Measurements from ENCODE around the gene AUP1. TPM values are rescaled to one million over a fixed set of nuclear protein-coding genes. Genes with fewer than 3 reads are reported as not detected.
A peak's percentile ranks its signal among the peaks of the same experiment; 100 is the strongest.
"Not testable (repeated sequence)": the region's sequence is repeated elsewhere in the genome, so short reads cannot be mapped to it uniquely, and the experiment has no call there.

Gene AUP1
- total RNA-seq, 4 donors from 2014 or later, result 112 to 148 (median 115) TPM

DNA sequence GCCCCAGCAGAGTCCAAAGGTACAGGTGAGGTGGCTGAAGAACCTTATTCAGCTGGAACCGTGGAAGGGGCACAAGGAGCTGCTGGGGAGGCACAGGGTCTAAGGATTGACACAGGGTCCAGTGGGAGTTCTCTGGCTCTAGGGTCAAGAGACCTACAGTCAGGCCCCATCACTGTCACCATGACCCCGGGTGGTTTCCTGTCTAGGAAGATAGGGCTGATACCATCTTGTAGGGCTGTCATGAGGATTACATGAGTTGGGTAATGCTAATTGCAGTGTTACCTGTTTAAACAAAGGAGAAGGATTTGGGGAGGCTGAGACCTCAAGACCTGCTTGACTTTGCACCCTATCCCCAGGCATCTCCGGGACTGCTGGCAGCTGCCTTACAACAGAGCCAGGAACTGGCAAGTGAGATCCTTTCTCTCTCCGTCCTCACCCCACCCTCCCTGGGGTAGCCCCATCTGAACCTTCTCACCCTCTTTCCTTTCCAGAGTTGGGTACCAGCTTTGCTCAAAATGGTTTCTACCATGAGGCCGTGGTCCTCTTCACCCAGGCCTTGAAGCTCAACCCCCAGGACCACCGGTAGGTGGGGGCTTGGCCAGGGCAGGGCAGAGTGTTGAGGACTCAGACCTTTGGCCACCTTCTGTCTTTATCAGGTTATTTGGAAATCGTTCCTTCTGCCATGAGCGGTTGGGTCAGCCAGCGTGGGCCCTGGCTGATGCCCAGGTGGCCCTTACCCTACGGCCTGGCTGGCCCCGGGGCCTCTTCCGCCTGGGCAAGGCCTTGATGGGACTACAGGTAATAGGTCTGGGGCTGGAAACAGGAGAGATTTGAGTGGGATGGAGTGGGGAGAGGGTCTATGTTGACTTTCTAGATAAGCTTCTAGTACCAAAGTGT, 37.6 kb downstream of the AUP1 start:
- Histone ChIP-seq H3K36me3 (peaks cover 0 to 51% of the 10 kb centered on the region in 2 donors), H3K9me3 (no peaks in the 10 kb centered on the region), H3K4me1 (no peaks in the 10 kb centered on the region), H3K27me3 (peaks cover 0 to 1% (median under 1%) of the 10 kb centered on the region in 3 donors), H3K27ac (no peak overlapping the region), H3K4me3 (no peak overlapping the region)
- no peak for DNase-seq
- TF ChIP-seq, protein P1, sequence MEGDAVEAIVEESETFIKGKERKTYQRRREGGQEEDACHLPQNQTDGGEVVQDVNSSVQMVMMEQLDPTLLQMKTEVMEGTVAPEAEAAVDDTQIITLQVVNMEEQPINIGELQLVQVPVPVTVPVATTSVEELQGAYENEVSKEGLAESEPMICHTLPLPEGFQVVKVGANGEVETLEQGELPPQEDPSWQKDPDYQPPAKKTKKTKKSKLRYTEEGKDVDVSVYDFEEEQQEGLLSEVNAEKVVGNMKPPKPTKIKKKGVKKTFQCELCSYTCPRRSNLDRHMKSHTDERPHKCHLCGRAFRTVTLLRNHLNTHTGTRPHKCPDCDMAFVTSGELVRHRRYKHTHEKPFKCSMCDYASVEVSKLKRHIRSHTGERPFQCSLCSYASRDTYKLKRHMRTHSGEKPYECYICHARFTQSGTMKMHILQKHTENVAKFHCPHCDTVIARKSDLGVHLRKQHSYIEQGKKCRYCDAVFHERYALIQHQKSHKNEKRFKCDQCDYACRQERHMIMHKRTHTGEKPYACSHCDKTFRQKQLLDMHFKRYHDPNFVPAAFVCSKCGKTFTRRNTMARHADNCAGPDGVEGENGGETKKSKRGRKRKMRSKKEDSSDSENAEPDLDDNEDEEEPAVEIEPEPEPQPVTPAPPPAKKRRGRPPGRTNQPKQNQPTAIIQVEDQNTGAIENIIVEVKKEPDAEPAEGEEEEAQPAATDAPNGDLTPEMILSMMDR (IDR thresholded peaks at IDR 0.05 in 4 of 5, conservative IDR thresholded peaks at IDR 0.05 in 1 of 5), result no peak
- no peak for TF ChIP-seq POLR2A (IDR thresholded peaks at IDR 0.05)
- in situ Hi-C loops (cut with MboI; ENCODE audit: low sequenced_read_pairs in 4 of 4) (no loop called here), intact Hi-C loops (cut with DNase I; ENCODE audit: low total_unique reads) (no loop called here)
- no peak for ATAC-seq

DNA sequence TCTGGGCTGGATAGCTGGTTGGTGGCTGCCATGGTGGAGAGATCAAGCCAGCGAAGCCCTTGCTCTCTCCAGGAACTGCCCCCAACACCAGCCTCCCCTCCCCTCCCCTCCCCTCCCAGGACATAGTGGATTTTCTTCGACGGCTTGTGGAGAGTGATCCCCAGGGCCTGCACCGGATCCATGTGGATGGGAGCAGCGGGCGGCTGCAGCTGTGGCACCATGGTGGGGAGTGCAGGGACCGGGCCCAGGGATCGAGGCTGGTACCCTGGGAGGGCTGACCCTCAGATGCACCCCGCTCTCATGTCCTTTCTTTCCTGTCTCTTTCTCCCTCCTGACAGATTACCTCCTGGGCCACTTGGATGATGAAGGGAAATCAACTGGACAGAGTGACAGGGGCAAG, 39.6 kb downstream of the AUP1 start:
- H3K27ac ChIP-seq, result no peak overlapping the region

DNA sequence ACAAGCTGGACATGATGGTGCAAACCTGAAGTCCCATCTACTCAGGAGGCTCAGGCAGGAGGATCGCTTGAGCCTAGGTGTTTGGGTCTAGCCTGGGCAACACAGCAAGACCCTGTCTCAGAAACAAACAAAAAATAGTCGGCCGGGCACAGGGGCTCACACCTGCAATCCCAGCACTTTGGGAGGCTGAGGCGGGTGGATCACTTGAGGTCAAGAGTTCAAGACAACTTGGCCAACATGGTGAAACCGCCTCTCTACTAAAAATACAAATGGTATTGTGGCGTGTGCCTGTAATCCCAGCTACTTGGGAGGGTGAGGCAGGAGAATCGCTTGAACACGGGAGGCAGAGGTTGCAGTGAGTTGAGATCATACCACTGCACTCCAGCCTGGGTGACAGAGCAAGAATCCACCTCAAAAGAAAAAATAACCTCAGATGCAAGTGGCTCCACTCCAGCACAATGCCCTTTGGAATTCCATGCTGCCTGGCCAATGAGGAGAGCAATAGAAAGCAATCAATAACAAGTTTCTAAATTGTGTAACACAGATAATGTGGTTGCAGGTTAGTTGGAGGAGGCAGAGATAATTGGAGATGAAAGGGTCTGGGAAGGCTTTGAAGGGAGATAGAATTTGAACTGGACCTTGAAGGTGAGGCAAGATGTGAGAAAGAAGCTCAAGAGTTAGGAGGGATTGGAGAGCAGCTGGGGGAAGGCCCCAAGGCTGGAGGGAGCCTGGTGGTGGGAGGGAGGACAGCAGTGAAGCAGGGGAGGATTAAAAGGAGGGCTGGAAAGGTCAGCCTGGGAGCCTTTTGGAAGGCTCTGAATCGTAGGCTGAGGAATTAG, 40.6 kb downstream of the AUP1 start:
- Histone ChIP-seq H3K36me3 (peaks cover 0 to 54% of the 10 kb centered on the region in 2 donors), H3K4me3 (no peak overlapping the region), H3K27ac (no peak overlapping the region), H3K27me3 (no peaks in the 10 kb centered on the region), H3K4me1 (peaks cover 2 to 3% of the 10 kb centered on the region in 2 donors), H3K9me3 (no peaks in the 10 kb centered on the region)
- intact Hi-C loops (cut with DNase I; ENCODE audit: low total_unique reads) (no loop called here), in situ Hi-C loops (cut with MboI; ENCODE audit: low sequenced_read_pairs in 4 of 4) (loop anchor here in 3 of 4 donors (5.0 to 10.0 kb wide), 2 partner anchors 93 to 96 kb away; no protein-coding TSS in a partner anchor)
- no peak for TF ChIP-seq POLR2A (IDR thresholded peaks at IDR 0.05)
- TF ChIP-seq, protein P1 (IDR thresholded peaks at IDR 0.05 in 4 of 5, conservative IDR thresholded peaks at IDR 0.05 in 1 of 5), result no peak
- no peak for DNase-seq
- ATAC-seq, result no peak

More for the DNA sequence above, 39.6 kb downstream of the AUP1 start:
- DNase-seq (no peak), ATAC-seq (no peak)
- H3K36me3 ChIP-seq, result peaks cover 0 to 61% of the 10 kb centered on the region in 2 donors
- TF ChIP-seq POLR2A (IDR thresholded peaks at IDR 0.05), result no peak
- TF ChIP-seq, protein P1 (IDR thresholded peaks at IDR 0.05 in 4 of 5, conservative IDR thresholded peaks at IDR 0.05 in 1 of 5), result no peak
- intact Hi-C loops (cut with DNase I; ENCODE audit: low total_unique reads) (no loop called here), in situ Hi-C loops (cut with MboI; ENCODE audit: low sequenced_read_pairs in 4 of 4) (loop anchor here in 3 of 4 donors (5.0 to 10.0 kb wide), 2 partner anchors 92 to 95 kb away; no protein-coding TSS in a partner anchor)
- H3K4me3 ChIP-seq, result no peak overlapping the region
- H3K27me3 ChIP-seq, result no peaks in the 10 kb centered on the region
- H3K9me3 ChIP-seq, result no peaks in the 10 kb centered on the region
- H3K4me1 ChIP-seq, result no peaks in the 10 kb centered on the region

DNA sequence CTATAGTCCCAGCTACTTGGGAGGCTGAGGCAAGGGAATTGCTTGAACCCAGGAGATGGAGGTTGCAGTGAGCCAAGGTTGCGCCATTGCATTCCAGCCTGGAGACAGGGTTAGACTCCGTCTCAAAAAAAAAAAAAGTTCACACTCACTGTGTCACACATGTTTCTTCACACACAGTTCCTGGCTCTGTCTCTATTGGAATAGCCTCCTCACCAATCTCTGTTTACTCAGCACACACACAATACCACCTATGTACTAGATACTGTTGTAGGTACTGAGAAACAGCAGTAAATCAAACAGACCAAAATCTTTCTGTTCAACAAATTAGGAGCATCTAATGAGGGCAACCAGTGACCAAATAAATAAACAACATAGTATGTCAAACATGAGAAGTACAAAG, 43.4 kb downstream of the AUP1 start:
- in situ Hi-C loops (cut with MboI; ENCODE audit: low sequenced_read_pairs in 4 of 4) (loop anchor here in 3 of 4 donors (5.0 to 10.0 kb wide), 2 partner anchors 96 to 99 kb away; no protein-coding TSS in a partner anchor), intact Hi-C loops (cut with DNase I; ENCODE audit: low total_unique reads) (no loop called here)
- no peaks in the 10 kb centered on the region for H3K27me3 ChIP-seq
- H3K36me3 ChIP-seq, result peaks cover 0 to 28% of the 10 kb centered on the region in 2 donors
- peaks cover 17 to 18% of the 10 kb centered on the region in 2 donors for H3K4me1 ChIP-seq
- no peak overlapping the region for H3K4me3 ChIP-seq
- no peak for TF ChIP-seq POLR2A (IDR thresholded peaks at IDR 0.05)
- TF ChIP-seq, protein P1 (IDR thresholded peaks at IDR 0.05 in 4 of 5, conservative IDR thresholded peaks at IDR 0.05 in 1 of 5), result no peak
- H3K27ac ChIP-seq, result no peak overlapping the region
- no peaks in the 10 kb centered on the region for H3K9me3 ChIP-seq
- ATAC-seq (no peak), DNase-seq (no peak)

DNA sequence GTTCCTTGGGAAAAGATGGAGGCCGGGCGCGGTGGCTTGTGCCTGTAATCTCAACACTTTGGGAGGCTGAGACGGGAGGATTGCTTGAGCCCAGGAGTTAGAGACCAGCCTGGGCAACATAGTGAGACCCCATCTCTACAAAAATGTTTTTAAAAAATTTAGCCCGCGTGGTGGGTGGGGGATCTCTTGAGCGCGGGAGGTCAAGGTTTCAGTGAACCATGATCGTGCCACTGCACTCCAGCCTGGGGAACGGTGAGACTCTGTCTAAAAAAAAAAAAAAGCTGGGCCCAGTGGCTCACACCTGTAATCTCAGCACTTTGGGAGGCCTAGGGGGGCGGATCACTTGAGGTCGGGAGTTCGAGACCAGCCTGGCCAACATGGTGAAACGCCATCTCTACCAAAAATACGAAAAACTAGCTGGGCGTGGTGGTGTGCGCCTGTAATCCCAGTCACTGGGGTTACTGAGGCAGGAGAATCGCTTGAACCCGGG, 45.8 kb downstream of the AUP1 start:
- not testable (repeated sequence) for H3K9me3 ChIP-seq, DNase-seq, H3K27me3 ChIP-seq, ATAC-seq
- H3K36me3 ChIP-seq, result peaks cover 0 to 33% of the 10 kb centered on the region in 2 donors
- intact Hi-C loops (cut with DNase I; ENCODE audit: low total_unique reads) (loop anchor here (1.0 to 2.0 kb wide), 5 partner anchors 24 to 747 kb away; partner anchors contain the start of genes INO80B, PCGF1, SEMA4F and TPRKB), in situ Hi-C loops (cut with MboI; ENCODE audit: low sequenced_read_pairs in 4 of 4) (loop anchor here in 2 of 4 donors (5.0 to 10.0 kb wide), 2 partner anchors 49 to 101 kb away; no protein-coding TSS in a partner anchor)
- H3K4me3 ChIP-seq, result peak overlapping the region; percentile 82 to 97 (median 87)
- peak overlapping the region; percentile 83 to 94 (median 88) for H3K27ac ChIP-seq
- H3K4me1 ChIP-seq, result peaks cover 24 to 25% of the 10 kb centered on the region in 2 donors

All from gastrocnemius medialis (tissue), 4 donors.